Ishikawa (cell line): ENCODE results near the gene RETN.

Experiments used
- CREB1 ChIP-seq: IDR thresholded peaks from 2 replicates; pipeline ENCODE4 v1.6.1; 2012; ENCODE audit warnings: low read depth
- RAD21 ChIP-seq: IDR thresholded peaks from 2 replicates; pipeline ENCODE4 v1.6.1; 2012; ENCODE audit warnings: low read depth
- REST ChIP-seq: IDR thresholded peaks from 2 replicates; pipeline ENCODE4 v1.6.1; 2012; ENCODE audit warnings: low read depth, mild to moderate bottlenecking
- TAF1 ChIP-seq: IDR thresholded peaks from 2 replicates; pipeline ENCODE4 v1.6.1; 2012; ENCODE audit warnings: low read depth, mild to moderate bottlenecking

GRCh38 chr19:7694499-7694898 is 25.6 kb downstream of the RETN start:
- no peak for TF ChIP-seq CREB1
- TF ChIP-seq REST = no peak
- TF ChIP-seq TAF1 = no peak
- no peak for TF ChIP-seq RAD21
